ENCODE results near the gene SLC25A19.

- no peak for TF ChIP-seq CTCF (IDR thresholded peaks at IDR 0.05 in 8 of 11, conservative IDR thresholded peaks at IDR 0.05 in 3 of 11)
- peak in 2 of 3 donors; percentile 55 to 65 for TF ChIP-seq POLR2AphosphoS5 (IDR thresholded peaks at IDR 0.05)
Measured at GRCh38 chr17:75308732-75309629, 19.7 kb upstream of the SLC25A19 start.

All from spleen (tissue), 7 donors.